SK-N-SH (cell line): ENCODE results near the gene HTR1D. TPM values are rescaled to one million over a fixed set of nuclear protein-coding genes. Genes with fewer than 3 reads are reported as not detected.

ENCODE experiments used
- CTCF ChIA-PET: fragments of 300-600, 350-600 bp; formaldehyde crosslinking; extraction: SDS; loops from one replicate; lab custom pipeline; 2021; lab: Yijun Ruan, JAX
- POLR2A ChIA-PET: fragments of 350-600 bp; sonication (Branson Sonifier 250); formaldehyde crosslinking; extraction: SDS; loops from one replicate; lab custom pipeline; 2020; ENCODE audit warnings: antibody characterized with exemption, inconsistent platforms; lab: Yijun Ruan, JAX
- DNase-seq: peaks from one replicate; pipeline ENCODE4 v3.0.0; 2012
- H2AFZ ChIP-seq: fragments of 200-600 bp; sonication (generic); 2 replicates; pipeline ENCODE4 v1.8.1; 2016; ENCODE audit warnings: antibody characterized with exemption, mild to moderate bottlenecking, low read depth
- H3F3A ChIP-seq: fragments of 200-600 bp; sonication (generic); replicated peaks from 2 replicates; pipeline ENCODE3; 2016; ENCODE audit warnings: antibody characterized with exemption, mild to moderate bottlenecking; ENCODE audit not compliant: insufficient read depth
- H3K27ac ChIP-seq, 2 experiments: fragments of 200-500 bp in 1 of 2; fragments of 200-600 bp in 1 of 2; sonication (Bioruptor generic) in 1 of 2; sonication (generic), shearing (Covaris generic) in 1 of 2; 2 replicates each; pipeline versions ENCODE4 v1.5.1 to v1.6.1; 2014 to 2016; ENCODE audit warnings: low read depth in 2 of 2, inconsistent platforms in 1 of 2, low read length in 1 of 2, mild to moderate bottlenecking in 1 of 2, mixed read lengths in 1 of 2
- H3K27me3 ChIP-seq: fragments of 200-600 bp; sonication (generic), shearing (Covaris generic); 2 replicates; pipeline ENCODE4 v1.6.1; 2016; ENCODE audit warnings: mixed run types; ENCODE audit not compliant: insufficient read depth
- H3K36me3 ChIP-seq, 2 experiments: fragments of 200-500 bp in 1 of 2; fragments of 200-600 bp in 1 of 2; sonication (Bioruptor generic) in 1 of 2; sonication (generic) in 1 of 2; replicated peaks in 1 of 2; 2 replicates each; pipeline versions ENCODE3 to v1.5.1; 2014 to 2016; ENCODE audit warnings: low read length in 1 of 2, mild to moderate bottlenecking in 1 of 2; ENCODE audit not compliant: insufficient read depth in 2 of 2, control insufficient read depth in 1 of 2
- H3K4me1 ChIP-seq, 2 experiments: fragments of 200-500 bp in 1 of 2; fragments of 200-600 bp in 1 of 2; sonication (Bioruptor generic) in 1 of 2; sonication (generic), shearing (Covaris generic) in 1 of 2; 2 replicates each; pipeline versions ENCODE4 v1.5.1 to v1.6.1; 2014 to 2016; ENCODE audit warnings: low read depth in 1 of 2, low read length in 1 of 2, mixed run types in 1 of 2; ENCODE audit not compliant: insufficient read depth in 2 of 2, control insufficient read depth in 1 of 2
- H3K4me2 ChIP-seq: fragments of 200-600 bp; sonication (generic), shearing (Covaris generic); 2 replicates; pipeline ENCODE4 v1.6.1; 2017; ENCODE audit warnings: mixed run types
- H3K4me3 ChIP-seq, 2 experiments: fragments of 200-500 bp in 1 of 2; fragments of 200-600 bp in 1 of 2; sonication (Bioruptor generic) in 1 of 2; sonication (generic), shearing (Covaris generic) in 1 of 2; 2 replicates each; pipeline versions ENCODE4 v1.5.1 to v1.8.1; 2014 to 2016; ENCODE audit warnings: low read depth in 2 of 2, inconsistent platforms in 1 of 2, low read length in 1 of 2, mild to moderate bottlenecking in 1 of 2, mixed read lengths in 1 of 2, moderate library complexity in 1 of 2
- H3K79me2 ChIP-seq: fragments of 200-600 bp; sonication (generic); 2 replicates; pipeline ENCODE4 v1.8.1; 2017; ENCODE audit warnings: mild to moderate bottlenecking; ENCODE audit not compliant: insufficient read depth
- H3K9ac ChIP-seq: fragments of 200-600 bp; sonication (generic); 2 replicates; pipeline ENCODE4 v1.6.1; 2017; ENCODE audit warnings: mixed run types
- H3K9me2 ChIP-seq: fragments of 200-600 bp; sonication (generic); 2 replicates; pipeline ENCODE4 v1.6.1; 2017; ENCODE audit warnings: mixed run types
- H3K9me3 ChIP-seq: fragments of 200-600 bp; sonication (generic); 2 replicates; pipeline ENCODE4 v1.6.1; 2017; ENCODE audit warnings: mixed run types, mild to moderate bottlenecking, moderate library complexity
- H4K20me1 ChIP-seq: fragments of 200-600 bp; sonication (generic); 2 replicates; pipeline ENCODE4 v1.6.1; 2017; ENCODE audit warnings: mild to moderate bottlenecking, mixed run types; ENCODE audit not compliant: insufficient read depth
- CHD2 ChIP-seq: fragments of 150-350 bp; IDR thresholded peaks from 2 replicates; pipeline ENCODE4 v1.6.1; 2018; ENCODE audit warnings: low read length; ENCODE audit not compliant: partially characterized antibody
- MXI1 ChIP-seq: IDR thresholded peaks from 2 replicates; pipeline ENCODE4 v1.6.1; 2012; ENCODE audit warnings: mild to moderate bottlenecking, low read depth, low read length, improper control_type of control experiment
- NRF1 ChIP-seq: IDR thresholded peaks from 2 replicates; pipeline ENCODE4 v1.6.1; 2012; ENCODE audit warnings: low read depth, mild to moderate bottlenecking, low read length
- POLR2AphosphoS5 ChIP-seq: IDR thresholded peaks from 2 replicates; pipeline ENCODE4 v1.6.1; 2012; ENCODE audit warnings: low read depth, low read length
- RAD21 ChIP-seq: IDR thresholded peaks from 2 replicates; pipeline ENCODE4 v1.6.1; 2012; ENCODE audit warnings: mild to moderate bottlenecking, low read length
- RXRA ChIP-seq: IDR thresholded peaks from 2 replicates; pipeline ENCODE4 v1.4.0; 2012; ENCODE audit warnings: low read depth, mild to moderate bottlenecking, borderline replicate concordance
- ZBTB33 ChIP-seq: IDR thresholded peaks from 2 replicates; pipeline ENCODE4 v1.4.0; 2012; ENCODE audit warnings: low read depth, borderline replicate concordance
- WGBS: methylation state at CpG from one replicate; pipeline ENCODE4 v1.1.6; 2017; ENCODE audit warnings: low lambda C conversion rate; 5-methylcytosine and 5-hydroxymethylcytosine counted together
- polyA plus RNA-seq, 3 experiments: library from polyadenylated mRNA; depleted of rRNA; stranded (reverse); fragments of >200 nt; gene quantifications; 2 replicates each; pipeline ENCODE4 v1.2.3, GENCODE V29; 2012
- TF ChIP-seq, protein P1 (sequence below): fragments of 200-600 bp; sonication (generic); IDR thresholded peaks from 2 replicates; pipeline ENCODE4 v1.6.1; 2017; ENCODE audit warnings: antibody characterized with exemption, mild to moderate bottlenecking, moderate library complexity
- TF ChIP-seq, protein P2 (sequence below): fragments of 150-350 bp; IDR thresholded peaks from 2 replicates; pipeline ENCODE4 v1.6.1; 2016; ENCODE audit warnings: mild to moderate bottlenecking, low read depth, low read length
- TF ChIP-seq, protein P3 (sequence below): IDR thresholded peaks from 2 replicates; pipeline ENCODE4 v1.4.0; 2012; ENCODE audit warnings: low read depth, borderline replicate concordance

The HTR1D gene
- polyA plus RNA-seq, 1 of the 3 experiments (the other 2 are of a cell fraction), result 0.39 TPM

DNA sequence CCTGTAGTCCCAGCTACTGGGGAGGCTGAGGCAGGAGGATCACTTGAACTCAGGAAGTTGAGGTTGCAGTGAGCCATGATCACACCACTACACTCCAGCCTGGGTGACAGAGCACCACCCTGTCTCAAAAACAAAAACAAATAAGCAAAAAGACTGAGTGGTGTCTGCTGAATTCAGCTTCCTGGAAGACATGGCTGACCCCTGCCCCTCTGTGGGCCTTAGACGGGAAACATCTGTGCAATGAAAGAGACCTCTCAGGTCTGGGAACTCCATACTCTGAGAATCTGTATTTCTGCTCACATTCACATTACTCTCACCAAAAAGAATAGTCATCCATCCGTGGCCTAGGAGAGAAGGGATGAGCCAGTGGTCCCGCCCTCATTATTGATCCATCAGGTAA is 2.0 kb downstream of the HTR1D start:
- WGBS, result 80% methylated on average over 3 of the region's 3 CpGs
- H3K27me3 ChIP-seq, result peaks cover 14% of the 10 kb centered on the region; the same call in 1 of the 2 replicates
- no peak overlapping the region for H3K4me2 ChIP-seq

More for the DNA sequence above, 2.0 kb downstream of the HTR1D start:
- Histone ChIP-seq H4K20me1 (no peaks in the 10 kb centered on the region), H3K36me3 (no peaks in the 10 kb centered on the region), H3K4me1 (no peaks in the 10 kb centered on the region), H3K4me3 (no peak overlapping the region), H3F3A (peaks cover 4% of the 10 kb centered on the region), H3K9ac (no peak overlapping the region), H3K79me2 (no peaks in the 10 kb centered on the region), H2AFZ (no peak overlapping the region), H3K9me2 (no peaks in the 10 kb centered on the region), H3K9me3 (no peaks in the 10 kb centered on the region), H3K27ac (no peak overlapping the region)
- ChIA-PET CTCF (interaction anchor here (1.3 to 5.1 kb wide), 10 partner anchors 12 to 238 kb away, joined by 3 to 28 read pairs (median 6); no protein-coding TSS in a partner anchor), POLR2A (no interaction called here)
- no peak for DNase-seq
- no peak for TF ChIP-seq MXI1
- no peak for TF ChIP-seq NRF1
- TF ChIP-seq, protein P1, sequence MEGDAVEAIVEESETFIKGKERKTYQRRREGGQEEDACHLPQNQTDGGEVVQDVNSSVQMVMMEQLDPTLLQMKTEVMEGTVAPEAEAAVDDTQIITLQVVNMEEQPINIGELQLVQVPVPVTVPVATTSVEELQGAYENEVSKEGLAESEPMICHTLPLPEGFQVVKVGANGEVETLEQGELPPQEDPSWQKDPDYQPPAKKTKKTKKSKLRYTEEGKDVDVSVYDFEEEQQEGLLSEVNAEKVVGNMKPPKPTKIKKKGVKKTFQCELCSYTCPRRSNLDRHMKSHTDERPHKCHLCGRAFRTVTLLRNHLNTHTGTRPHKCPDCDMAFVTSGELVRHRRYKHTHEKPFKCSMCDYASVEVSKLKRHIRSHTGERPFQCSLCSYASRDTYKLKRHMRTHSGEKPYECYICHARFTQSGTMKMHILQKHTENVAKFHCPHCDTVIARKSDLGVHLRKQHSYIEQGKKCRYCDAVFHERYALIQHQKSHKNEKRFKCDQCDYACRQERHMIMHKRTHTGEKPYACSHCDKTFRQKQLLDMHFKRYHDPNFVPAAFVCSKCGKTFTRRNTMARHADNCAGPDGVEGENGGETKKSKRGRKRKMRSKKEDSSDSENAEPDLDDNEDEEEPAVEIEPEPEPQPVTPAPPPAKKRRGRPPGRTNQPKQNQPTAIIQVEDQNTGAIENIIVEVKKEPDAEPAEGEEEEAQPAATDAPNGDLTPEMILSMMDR, result no peak
- TF ChIP-seq ZBTB33, result no peak
- TF ChIP-seq, protein P2, sequence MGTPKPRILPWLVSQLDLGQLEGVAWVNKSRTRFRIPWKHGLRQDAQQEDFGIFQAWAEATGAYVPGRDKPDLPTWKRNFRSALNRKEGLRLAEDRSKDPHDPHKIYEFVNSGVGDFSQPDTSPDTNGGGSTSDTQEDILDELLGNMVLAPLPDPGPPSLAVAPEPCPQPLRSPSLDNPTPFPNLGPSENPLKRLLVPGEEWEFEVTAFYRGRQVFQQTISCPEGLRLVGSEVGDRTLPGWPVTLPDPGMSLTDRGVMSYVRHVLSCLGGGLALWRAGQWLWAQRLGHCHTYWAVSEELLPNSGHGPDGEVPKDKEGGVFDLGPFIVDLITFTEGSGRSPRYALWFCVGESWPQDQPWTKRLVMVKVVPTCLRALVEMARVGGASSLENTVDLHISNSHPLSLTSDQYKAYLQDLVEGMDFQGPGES, result no peak
- TF ChIP-seq, protein P3, sequence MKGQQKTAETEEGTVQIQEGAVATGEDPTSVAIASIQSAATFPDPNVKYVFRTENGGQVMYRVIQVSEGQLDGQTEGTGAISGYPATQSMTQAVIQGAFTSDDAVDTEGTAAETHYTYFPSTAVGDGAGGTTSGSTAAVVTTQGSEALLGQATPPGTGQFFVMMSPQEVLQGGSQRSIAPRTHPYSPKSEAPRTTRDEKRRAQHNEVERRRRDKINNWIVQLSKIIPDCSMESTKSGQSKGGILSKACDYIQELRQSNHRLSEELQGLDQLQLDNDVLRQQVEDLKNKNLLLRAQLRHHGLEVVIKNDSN, result no peak
- no peak for TF ChIP-seq POLR2AphosphoS5
- no peak for TF ChIP-seq RXRA
- no peak for TF ChIP-seq CHD2
- TF ChIP-seq RAD21, result no peak
